Inflammatory macrophage (primary cell): ENCODE results near the gene OGN.

ENCODE experiments used
- DNase-seq, 2 donors: peaks; one replicate each; pipeline ENCODE4 v3.0.0-alpha.2; 2020 to 2022

Gene OGN

GRCh38 chr9:92402826-92403745 lies 1.3 kb downstream of the OGN start:
- DNase-seq, result no peak

GRCh38 chr9:92402360-92402759 lies 2.0 kb downstream of the OGN start:
- DNase-seq, result no peak

- no peak for DNase-seq
Observed at GRCh38 chr9:92397853-92398252, 6.5 kb downstream of the OGN start.

GRCh38 chr9:92395617-92396016 lies 8.8 kb downstream of the OGN start:
- no peak for DNase-seq

GRCh38 chr9:92393686-92394085 lies 10.7 kb downstream of the OGN start:
- no peak for DNase-seq

GRCh38 chr9:92392690-92393089 lies 11.7 kb downstream of the OGN start:
- DNase-seq, result peak in 1 of 2 donors; percentile 10

GRCh38 chr9:92385953-92386352 lies 18.4 kb downstream of the OGN start:
- no peak for DNase-seq

- DNase-seq, result no peak
Observed at GRCh38 chr9:92385477-92385876, 18.9 kb downstream of the OGN start.

- DNase-seq, result no peak
Observed at GRCh38 chr9:92385001-92385400, 19.4 kb downstream of the OGN start.

GRCh38 chr9:92384375-92384774 lies 20.0 kb downstream of the OGN start:
- no peak for DNase-seq

GRCh38 chr9:92381775-92382174 lies 22.6 kb downstream of the OGN start:
- no peak for DNase-seq

- DNase-seq, result no peak
Observed at GRCh38 chr9:92380603-92381002, 23.8 kb downstream of the OGN start.

GRCh38 chr9:92378865-92379560 lies 25.4 kb downstream of the OGN start:
- DNase-seq, result no peak

GRCh38 chr9:92377876-92378275 lies 26.5 kb downstream of the OGN start:
- DNase-seq, result no peak

- DNase-seq, result no peak
Observed at GRCh38 chr9:92373167-92373566, 31.2 kb downstream of the OGN start.

GRCh38 chr9:92369075-92369474 lies 35.3 kb downstream of the OGN start:
- no peak for DNase-seq

- DNase-seq, result peak; percentile 30 to 40
Observed at GRCh38 chr9:92360083-92360482, 44.3 kb downstream of the OGN start.

GRCh38 chr9:92359394-92359995 lies 44.9 kb downstream of the OGN start:
- peak; percentile 43 to 50 for DNase-seq

GRCh38 chr9:92353051-92353450 lies 51.3 kb downstream of the OGN start:
- peak; percentile 75 to 76 for DNase-seq

- peak in 1 of 2 donors; percentile 3 for DNase-seq
Observed at GRCh38 chr9:92350740-92351133, 53.6 kb downstream of the OGN start.

- no peak for DNase-seq
Observed at GRCh38 chr9:92349771-92350739, 54.3 kb downstream of the OGN start.

GRCh38 chr9:92345582-92345981 lies 58.8 kb downstream of the OGN start:
- no peak for DNase-seq
